ENCODE data around the gene VPS37C. TPM values are rescaled to one million over a fixed set of nuclear protein-coding genes. Genes with fewer than 3 reads are reported as not detected.

The VPS37C gene
- total RNA-seq, 1 experiment from 2014 or later, result 19.0 TPM

DNA sequence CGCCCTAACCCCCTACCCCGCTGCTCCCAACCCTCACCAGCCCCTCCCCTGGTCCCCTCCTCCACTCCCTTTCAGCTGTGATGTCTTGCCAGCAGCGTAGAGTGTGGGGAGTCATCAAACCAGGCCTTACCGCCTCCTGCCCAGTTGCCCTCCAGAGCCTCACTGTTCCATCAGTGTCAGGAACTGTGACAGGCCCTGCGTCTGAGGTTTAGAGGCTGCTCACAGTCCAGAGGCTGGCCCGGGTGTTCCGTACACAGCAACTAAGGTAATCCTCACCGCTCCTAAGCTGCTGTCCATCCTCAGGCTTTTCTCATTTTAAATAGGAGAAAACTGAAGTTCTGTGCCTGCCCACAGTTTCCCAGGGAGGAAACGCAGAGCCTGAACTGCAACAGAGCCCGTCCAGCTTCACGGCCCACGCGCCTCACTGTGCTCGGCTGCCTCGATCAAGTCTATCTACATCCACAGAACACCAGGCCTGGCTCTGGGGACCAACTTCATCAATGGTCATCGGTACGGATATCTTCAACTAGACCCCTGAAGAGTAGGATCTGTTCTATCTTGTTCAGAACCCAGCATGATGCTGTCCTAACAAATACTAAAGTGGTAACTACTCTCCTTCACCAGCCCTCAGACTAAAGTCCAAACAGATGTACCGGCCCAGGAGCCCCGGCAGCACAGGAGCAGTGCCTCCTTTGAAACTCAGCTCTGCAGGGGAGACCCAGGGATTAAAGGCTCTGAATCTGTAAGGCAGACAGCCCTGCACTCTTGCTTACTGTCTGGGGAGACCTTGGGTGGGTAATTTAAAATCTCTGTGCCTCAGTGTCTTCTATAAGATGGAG is 10.3 kb downstream of the VPS37C start:
- no peak overlapping the region for H2BK12ac ChIP-seq (ENCODE audit: insufficient read length, low read depth, low read length)
- Mint-ChIP-seq H3K4me3 (peak overlapping the region in 1 of 2 experiments; percentile 62; a peak in 3 of 5 replicates), H3K27ac (peak overlapping the region; percentile 38 to 87 (median 77); a peak in 4 of 7 replicates), H3K27me3 (ENCODE audit: low read depth) (no peaks in the 10 kb centered on the region), H3K36me3 (ENCODE audit: insufficient read depth in 1 of 3, low read depth in 3 of 3) (peaks cover 7 to 18% (median 15%) of the 10 kb centered on the region in 3 experiments), H3K4me1 (peaks cover 53 to 67% of the 10 kb centered on the region in 2 experiments), H3K9me3 (peaks cover 3 to 11% of the 10 kb centered on the region in 2 experiments; a peak in 3 of 5 replicates)
- TF ChIP-seq, protein P1, sequence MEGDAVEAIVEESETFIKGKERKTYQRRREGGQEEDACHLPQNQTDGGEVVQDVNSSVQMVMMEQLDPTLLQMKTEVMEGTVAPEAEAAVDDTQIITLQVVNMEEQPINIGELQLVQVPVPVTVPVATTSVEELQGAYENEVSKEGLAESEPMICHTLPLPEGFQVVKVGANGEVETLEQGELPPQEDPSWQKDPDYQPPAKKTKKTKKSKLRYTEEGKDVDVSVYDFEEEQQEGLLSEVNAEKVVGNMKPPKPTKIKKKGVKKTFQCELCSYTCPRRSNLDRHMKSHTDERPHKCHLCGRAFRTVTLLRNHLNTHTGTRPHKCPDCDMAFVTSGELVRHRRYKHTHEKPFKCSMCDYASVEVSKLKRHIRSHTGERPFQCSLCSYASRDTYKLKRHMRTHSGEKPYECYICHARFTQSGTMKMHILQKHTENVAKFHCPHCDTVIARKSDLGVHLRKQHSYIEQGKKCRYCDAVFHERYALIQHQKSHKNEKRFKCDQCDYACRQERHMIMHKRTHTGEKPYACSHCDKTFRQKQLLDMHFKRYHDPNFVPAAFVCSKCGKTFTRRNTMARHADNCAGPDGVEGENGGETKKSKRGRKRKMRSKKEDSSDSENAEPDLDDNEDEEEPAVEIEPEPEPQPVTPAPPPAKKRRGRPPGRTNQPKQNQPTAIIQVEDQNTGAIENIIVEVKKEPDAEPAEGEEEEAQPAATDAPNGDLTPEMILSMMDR (conservative IDR thresholded peaks at IDR 0.05), result no peak
- H3K18ac ChIP-seq (ENCODE audit: insufficient read length, low read depth, low read length), result no peak overlapping the region
- H3K23me2 ChIP-seq (ENCODE audit: insufficient read length, low read depth, low read length, poor library complexity, severe bottlenecking), result no peaks in the 10 kb centered on the region
- H3K9ac ChIP-seq (ENCODE audit: extremely low read depth, insufficient read length, low read length), result no peak overlapping the region
- peaks cover 2% of the 10 kb centered on the region; the same call in 1 of the 2 replicates for H3K79me2 ChIP-seq (ENCODE audit: insufficient read depth, low read length)
- no peak overlapping the region for H4K91ac ChIP-seq (ENCODE audit: insufficient read length, low read depth, low read length)
- no peak overlapping the region for H4K5ac ChIP-seq (ENCODE audit: insufficient read length, low read depth, low read length)
- no peak overlapping the region for H4K8ac ChIP-seq (replicated peaks; ENCODE audit: insufficient read length, low read depth, low read length)
- no peak for DNase-seq
- no peaks in the 10 kb centered on the region for H3K9me3 ChIP-seq (ENCODE audit: control insufficient read depth, low read depth, low read length)
- no peak overlapping the region for H3K27ac ChIP-seq (ENCODE audit: insufficient read length, low read depth, low read length)
- no peak overlapping the region for H3K4me2 ChIP-seq (ENCODE audit: insufficient read depth, insufficient read length, low read length)
- no peak overlapping the region for H2BK20ac ChIP-seq (ENCODE audit: low read depth, low read length, poor library complexity, severe bottlenecking)
- no peaks in the 10 kb centered on the region for H3K27me3 ChIP-seq (ENCODE audit: insufficient read depth, low read length)
- H3K79me1 ChIP-seq (ENCODE audit: insufficient read depth, low read depth, low read length, poor library complexity, severe bottlenecking), result peaks cover 3% of the 10 kb centered on the region
- H2BK5ac ChIP-seq (ENCODE audit: insufficient read length, low read length), result no peak overlapping the region
- no peak overlapping the region for H3K4ac ChIP-seq (ENCODE audit: low read depth, low read length)
- no peak overlapping the region for H2BK120ac ChIP-seq (ENCODE audit: low read depth, low read length, poor library complexity, severe bottlenecking)
- H3K23ac ChIP-seq (ENCODE audit: insufficient read length, low read depth, low read length), result no peak overlapping the region
- H4K20me1 ChIP-seq (ENCODE audit: control insufficient read depth, insufficient read depth, insufficient read length), result no peaks in the 10 kb centered on the region
- no peak overlapping the region for H2AFZ ChIP-seq (ENCODE audit: low read length)
- no peak overlapping the region for H3K14ac ChIP-seq (ENCODE audit: insufficient read depth, low read length)
- no peak overlapping the region for H2AK5ac ChIP-seq (ENCODE audit: insufficient read length, low read length)
- H2BK15ac ChIP-seq (ENCODE audit: low read depth, low read length), result no peak overlapping the region
- WGBS (ENCODE audit: extremely low coverage, insufficient read length, low lambda C conversion rate), result no CpG with 5 or more reads among the region's 19 CpGs
- H3K56ac ChIP-seq (ENCODE audit: insufficient read length, low read depth, low read length), result no peak overlapping the region
- H3T11ph ChIP-seq (ENCODE audit: low read length), result no peak overlapping the region
- H3K4me1 ChIP-seq (ENCODE audit: insufficient read depth, low read length), result no peaks in the 10 kb centered on the region
